Ectodermal cell (in vitro differentiated cells): ENCODE results near the gene AIFM3.

ENCODE experiments used
- H3K27ac ChIP-seq: 2 replicates; pipeline ENCODE4 v1.7.0; 2013; ENCODE audit warnings: mild to moderate bottlenecking, low read depth, low read length; ENCODE audit not compliant: insufficient read depth, poor library complexity, severe bottlenecking
- H3K27me3 ChIP-seq: 2 replicates; pipeline ENCODE4 v1.7.0; 2013; ENCODE audit warnings: mild to moderate bottlenecking, low read length; ENCODE audit not compliant: insufficient read depth, control insufficient read depth, poor library complexity, severe bottlenecking
- H3K36me3 ChIP-seq: one replicate; pipeline ENCODE4 v1.7.0; 2013; ENCODE audit warnings: low read length; ENCODE audit not compliant: control insufficient read depth, insufficient read depth
- H3K4me1 ChIP-seq: one replicate; pipeline ENCODE4 v1.7.0; 2013; ENCODE audit warnings: low read length; ENCODE audit not compliant: control insufficient read depth, insufficient read depth
- H3K4me3 ChIP-seq: 2 replicates; pipeline ENCODE4 v1.7.0; 2013; ENCODE audit warnings: low read depth, low read length, control low read depth; ENCODE audit not compliant: insufficient read depth
- H3K9me3 ChIP-seq: 2 replicates; pipeline ENCODE4 v1.7.0; 2013; ENCODE audit warnings: mild to moderate bottlenecking, low read length, moderate library complexity; ENCODE audit not compliant: control insufficient read depth
- WGBS, 2 experiments: methylation state at CpG; one replicate each; pipeline ENCODE4 v1.1.7; 2013; ENCODE audit warnings: missing lambda C conversion rate in 2 of 2; 5-methylcytosine and 5-hydroxymethylcytosine counted together

The AIFM3 gene

DNA sequence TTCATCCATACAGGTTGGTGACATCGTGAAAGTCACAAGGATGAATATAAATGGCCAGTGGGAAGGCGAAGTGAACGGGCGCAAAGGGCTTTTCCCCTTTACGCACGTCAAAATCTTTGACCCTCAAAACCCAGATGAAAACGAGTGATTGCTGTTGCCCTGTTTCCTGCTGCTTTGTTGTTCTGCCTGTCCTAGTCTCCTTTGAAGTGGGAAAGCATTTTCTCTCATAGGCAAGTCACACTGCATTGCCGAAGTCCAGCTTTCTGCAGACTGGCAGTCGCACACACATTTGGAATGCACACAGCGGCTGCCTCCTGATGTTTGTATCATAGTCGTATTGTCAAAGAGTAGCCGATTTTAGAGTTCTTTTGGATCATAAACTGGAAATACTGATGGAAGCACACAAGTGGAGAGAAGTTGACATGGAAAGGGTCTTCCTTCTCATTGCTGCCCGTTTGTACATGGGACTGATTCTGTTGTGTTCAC, 17.3 kb upstream of the AIFM3 start:
- WGBS, 2 experiments: 94% methylated on average over 13 of the region's 13 CpGs
- H3K4me1 ChIP-seq: peaks cover 9% of the 10 kb centered on the region
- H3K9me3 ChIP-seq: no peaks in the 10 kb centered on the region
- H3K36me3 ChIP-seq: peaks cover 31% of the 10 kb centered on the region
- H3K27me3 ChIP-seq: no peaks in the 10 kb centered on the region
- H3K27ac ChIP-seq: no peak overlapping the region
- no peak overlapping the region for H3K4me3 ChIP-seq

DNA sequence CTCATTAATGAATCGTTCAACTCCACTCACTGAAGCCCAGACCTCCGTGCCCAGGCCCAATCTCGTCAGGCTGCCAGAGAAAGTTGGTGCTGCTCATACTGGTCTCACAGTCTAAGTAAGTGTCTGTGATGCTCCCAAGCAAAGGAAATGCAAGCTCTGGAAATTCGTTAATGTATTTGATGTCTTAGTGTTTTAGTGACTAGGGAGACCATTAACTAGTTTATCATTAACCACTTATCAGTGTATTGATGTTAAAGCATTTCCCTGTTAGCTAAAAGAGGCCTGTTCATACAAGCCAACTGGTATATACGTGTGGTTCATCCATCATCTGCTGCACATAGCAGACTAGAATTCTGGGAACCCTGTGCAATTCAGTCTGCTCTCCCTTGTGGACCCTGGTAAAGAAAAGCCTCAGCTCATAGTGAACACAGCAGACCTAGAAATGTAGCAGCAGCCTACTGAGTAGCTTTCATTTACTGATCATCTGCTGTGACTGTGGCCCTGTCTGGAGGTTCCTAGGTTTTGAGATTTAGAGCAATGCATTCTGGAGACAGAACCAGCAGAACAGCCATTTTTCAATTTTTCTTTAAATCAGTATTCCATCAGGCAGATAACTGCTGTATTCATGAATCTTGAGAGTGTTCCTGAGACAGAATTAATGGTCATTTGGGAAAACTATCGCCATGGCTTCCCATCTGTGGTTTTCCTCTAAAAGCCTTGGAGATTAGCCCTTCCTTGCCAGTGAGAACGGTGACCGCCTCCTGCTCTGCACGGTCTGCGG, 15.7 kb upstream of the AIFM3 start:
- Histone ChIP-seq H3K36me3 (peaks cover 31% of the 10 kb centered on the region), H3K27ac (no peak overlapping the region)
- WGBS, 2 experiments: 95 to 96% methylated on average over 10 of the region's 10 CpGs

DNA sequence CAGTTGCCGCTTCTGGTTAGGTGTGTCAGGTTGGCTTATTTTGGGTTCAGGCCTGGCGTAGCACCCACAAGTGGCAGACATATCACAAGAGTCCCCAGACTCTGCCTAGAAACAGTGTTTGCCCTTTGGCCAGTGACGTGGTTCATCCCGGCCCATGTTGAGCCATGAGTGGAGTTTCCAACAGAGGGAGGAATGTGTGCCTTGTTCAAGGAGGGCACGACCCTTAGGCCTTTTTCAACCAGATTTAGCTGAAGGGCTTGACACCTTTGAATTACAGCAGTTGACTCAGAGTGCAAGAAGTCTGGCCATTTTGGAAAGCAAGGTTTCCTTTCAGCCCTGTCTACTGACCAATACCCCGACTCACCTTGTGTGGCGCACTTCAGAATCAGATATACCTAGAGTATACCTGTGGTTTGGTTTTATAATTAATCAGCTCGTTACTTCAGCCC, 15.1 kb upstream of the AIFM3 start:
- Histone ChIP-seq H3K36me3 (peaks cover 31% of the 10 kb centered on the region), H3K4me3 (no peak overlapping the region), H3K4me1 (peaks cover 9% of the 10 kb centered on the region), H3K9me3 (no peaks in the 10 kb centered on the region), H3K27me3 (peaks cover 13% of the 10 kb centered on the region), H3K27ac (peak overlapping the region; percentile 6)
- 90% methylated on average over 8 of the region's 8 CpGs for WGBS, 2 experiments

More for the DNA sequence above, 15.7 kb upstream of the AIFM3 start:
- no peaks in the 10 kb centered on the region for H3K9me3 ChIP-seq
- H3K27me3 ChIP-seq: peaks cover 7% of the 10 kb centered on the region
- H3K4me3 ChIP-seq: no peak overlapping the region
- peaks cover 9% of the 10 kb centered on the region for H3K4me1 ChIP-seq

DNA sequence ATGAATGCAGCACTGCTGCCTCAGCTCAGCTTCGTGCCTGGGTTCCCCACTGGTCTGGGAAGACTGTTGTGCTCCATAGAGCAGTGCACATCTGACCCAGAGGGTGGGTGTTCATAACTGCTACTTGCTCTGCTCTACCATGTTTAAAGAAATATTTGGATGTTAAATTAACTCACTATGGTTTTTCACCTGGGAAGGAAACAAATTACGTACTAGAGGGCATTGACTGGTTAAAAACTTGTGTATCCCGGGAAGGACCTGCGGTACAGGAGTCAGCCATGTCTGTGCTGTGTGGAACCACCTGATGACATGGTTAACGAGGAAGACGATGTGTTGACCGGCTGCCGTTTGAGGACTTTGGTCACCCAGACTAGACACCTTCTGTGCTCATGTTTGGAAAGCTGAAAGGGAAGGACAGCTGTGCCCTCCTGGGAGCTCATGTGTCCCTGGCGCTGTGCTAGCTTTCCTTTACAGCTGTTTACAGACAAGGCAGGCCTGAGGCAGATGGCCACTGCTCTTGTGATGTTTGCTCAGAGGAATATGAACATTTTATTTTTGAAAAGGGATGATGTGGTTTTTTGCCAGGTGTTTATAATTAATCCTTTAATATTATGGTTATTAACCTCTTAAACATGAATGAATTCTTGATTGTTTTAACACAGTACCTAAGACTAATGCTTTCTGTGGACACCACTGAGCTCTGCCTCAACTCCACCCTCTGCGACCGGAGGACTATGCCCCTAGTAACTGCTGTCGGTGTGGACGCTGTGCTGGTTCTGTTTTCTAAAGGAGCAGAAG, 14.3 kb upstream of the AIFM3 start:
- Histone ChIP-seq H3K27me3 (peaks cover 21% of the 10 kb centered on the region), H3K27ac (no peak overlapping the region), H3K36me3 (peaks cover 31% of the 10 kb centered on the region), H3K4me1 (peaks cover 12% of the 10 kb centered on the region), H3K4me3 (no peak overlapping the region), H3K9me3 (no peaks in the 10 kb centered on the region)
- 95% methylated on average over 13 of the region's 13 CpGs for WGBS, 2 experiments

DNA sequence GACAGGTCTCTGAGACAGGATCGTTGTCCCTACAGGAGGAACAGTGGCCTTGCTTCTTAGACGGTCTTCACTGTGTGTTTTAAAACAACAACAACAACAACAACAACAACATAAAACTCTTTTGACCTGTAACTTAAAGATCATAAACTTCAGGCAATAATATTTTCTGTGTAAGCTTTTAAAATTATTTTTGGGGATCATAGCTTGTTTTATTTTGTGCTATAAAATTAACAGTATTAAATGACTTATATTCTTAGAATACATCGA, 13.8 kb upstream of the AIFM3 start:
- Histone ChIP-seq H3K4me1 (peaks cover 15% of the 10 kb centered on the region), H3K27ac (no peak overlapping the region), H3K27me3 (peaks cover 26% of the 10 kb centered on the region), H3K4me3 (no peak overlapping the region), H3K9me3 (no peaks in the 10 kb centered on the region), H3K36me3 (peaks cover 31% of the 10 kb centered on the region)
- WGBS, 2 experiments: 93 to 98% methylated on average over 3 of the region's 3 CpGs

DNA sequence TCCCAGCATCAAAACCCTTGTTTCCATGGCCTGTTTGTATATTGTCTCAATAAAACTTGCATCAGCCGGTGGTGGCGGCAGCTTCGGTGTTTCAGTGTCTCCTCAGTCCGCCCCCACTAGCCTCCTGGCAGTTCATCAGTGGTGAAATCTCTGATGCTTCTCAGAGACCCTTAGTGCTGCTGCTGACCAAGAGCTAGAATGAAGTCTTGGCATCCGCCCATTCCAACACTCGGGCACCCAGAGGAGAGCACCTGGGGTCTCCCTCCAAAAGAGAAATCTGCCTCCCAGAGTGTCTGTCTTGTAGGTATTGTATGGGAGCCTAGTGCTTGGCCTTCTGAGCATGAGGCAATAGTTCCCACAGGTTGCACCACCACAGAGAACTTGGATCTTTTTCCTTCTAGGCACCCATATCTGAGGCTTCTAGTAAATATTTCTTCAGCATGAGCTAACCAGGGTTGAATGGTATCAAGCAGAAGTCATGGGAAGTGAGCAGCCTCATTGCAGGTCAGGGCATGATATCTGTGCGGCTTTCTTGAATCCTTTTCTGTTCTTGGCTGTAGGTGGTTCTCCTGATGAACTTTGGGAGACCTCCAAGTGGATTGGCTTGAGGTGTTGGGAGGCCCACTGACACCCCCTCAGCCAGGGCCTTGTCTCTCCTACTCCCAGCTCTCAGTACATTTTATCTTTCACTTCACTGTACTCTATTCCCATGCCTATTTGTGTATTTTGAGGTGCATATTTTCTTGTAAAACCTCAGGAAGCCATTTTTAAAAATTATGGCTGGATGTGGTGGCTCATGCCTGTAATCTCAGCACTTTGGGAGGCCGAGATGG, 13.2 kb upstream of the AIFM3 start:
- Histone ChIP-seq H3K36me3 (peaks cover 31% of the 10 kb centered on the region), H3K27me3 (peaks cover 32% of the 10 kb centered on the region), H3K9me3 (no peaks in the 10 kb centered on the region), H3K4me3 (no peak overlapping the region), H3K4me1 (peaks cover 15% of the 10 kb centered on the region), H3K27ac (no peak overlapping the region)
- 97 to 99% methylated on average over 8 of the region's 8 CpGs for WGBS, 2 experiments

DNA sequence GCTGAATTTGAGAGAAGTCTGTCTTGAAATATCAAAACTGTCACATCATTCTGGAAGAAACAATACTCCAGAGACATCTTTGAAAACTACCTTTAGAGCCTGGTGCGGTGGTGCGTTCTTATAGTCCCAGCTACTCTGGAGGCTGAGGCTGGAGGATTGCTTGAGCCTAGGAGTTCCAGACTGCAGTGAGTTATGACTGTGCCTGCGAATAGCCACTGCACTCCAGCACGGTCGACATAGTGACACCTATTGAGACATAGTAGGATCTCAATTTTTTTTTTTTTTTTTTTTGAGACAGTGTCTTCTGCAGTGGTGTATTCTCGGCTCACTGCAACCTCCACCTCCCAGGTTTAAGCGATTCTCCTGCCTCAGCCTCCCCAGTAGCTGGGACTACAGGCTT, 11.5 kb upstream of the AIFM3 start:
- peaks cover 29% of the 10 kb centered on the region for H3K36me3 ChIP-seq
- H3K4me1 ChIP-seq: peaks cover 15% of the 10 kb centered on the region
- H3K27me3 ChIP-seq: peaks cover 32% of the 10 kb centered on the region
- no peak overlapping the region for H3K27ac ChIP-seq
- H3K4me3 ChIP-seq: no peak overlapping the region
- H3K9me3 ChIP-seq: no peaks in the 10 kb centered on the region
- WGBS, 2 experiments: 79 to 81% methylated on average over 7 of the region's 7 CpGs

DNA sequence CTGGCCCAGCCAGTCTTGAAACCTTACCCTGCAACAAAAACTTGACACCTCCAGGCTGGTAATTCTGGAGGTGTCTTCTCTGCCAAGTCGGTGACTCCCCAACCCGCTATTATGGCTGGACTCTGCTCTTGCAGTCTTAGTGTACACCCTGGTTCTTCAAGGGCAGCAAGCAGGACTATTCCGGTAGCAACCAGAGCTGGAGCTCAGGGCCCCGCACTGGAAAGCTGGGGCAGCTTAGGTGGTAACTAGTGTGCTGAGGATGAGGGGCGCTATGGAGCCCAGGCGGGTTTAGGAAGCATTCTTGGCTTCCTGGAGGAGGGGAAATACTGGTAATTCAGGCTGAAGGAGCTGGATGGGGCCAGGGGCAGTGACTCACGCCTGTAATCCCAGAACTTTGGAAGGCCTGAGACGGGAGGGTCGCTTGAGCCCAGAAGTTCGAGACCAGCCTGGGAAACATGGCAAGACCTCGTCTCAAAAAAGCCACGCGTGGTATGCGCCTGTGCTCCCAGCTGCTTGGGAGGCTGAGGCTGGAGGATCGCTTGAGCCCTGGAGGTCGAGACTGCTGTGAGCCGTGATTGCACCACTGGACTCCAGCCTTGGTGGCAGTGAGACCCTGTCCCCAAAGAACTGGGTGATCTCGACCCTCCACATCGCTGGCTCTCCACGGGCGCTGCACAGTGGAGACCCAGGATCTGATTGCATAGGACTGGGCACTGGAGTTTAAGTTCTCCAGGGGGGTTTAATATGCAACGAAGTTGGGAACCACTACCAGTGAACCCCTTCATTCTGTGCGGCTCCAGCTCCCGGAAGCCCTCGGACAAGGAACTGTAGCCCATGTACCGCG, 10.6 kb upstream of the AIFM3 start:
- H3K27me3 ChIP-seq: peaks cover 32% of the 10 kb centered on the region
- H3K4me1 ChIP-seq: peaks cover 14% of the 10 kb centered on the region
- WGBS, 2 experiments: 37 to 41% methylated on average over 27 of the region's 27 CpGs
- peaks cover 24% of the 10 kb centered on the region for H3K36me3 ChIP-seq
- H3K4me3 ChIP-seq: peak overlapping the region; percentile 32
- H3K27ac ChIP-seq: no peak overlapping the region
- H3K9me3 ChIP-seq: no peaks in the 10 kb centered on the region

DNA sequence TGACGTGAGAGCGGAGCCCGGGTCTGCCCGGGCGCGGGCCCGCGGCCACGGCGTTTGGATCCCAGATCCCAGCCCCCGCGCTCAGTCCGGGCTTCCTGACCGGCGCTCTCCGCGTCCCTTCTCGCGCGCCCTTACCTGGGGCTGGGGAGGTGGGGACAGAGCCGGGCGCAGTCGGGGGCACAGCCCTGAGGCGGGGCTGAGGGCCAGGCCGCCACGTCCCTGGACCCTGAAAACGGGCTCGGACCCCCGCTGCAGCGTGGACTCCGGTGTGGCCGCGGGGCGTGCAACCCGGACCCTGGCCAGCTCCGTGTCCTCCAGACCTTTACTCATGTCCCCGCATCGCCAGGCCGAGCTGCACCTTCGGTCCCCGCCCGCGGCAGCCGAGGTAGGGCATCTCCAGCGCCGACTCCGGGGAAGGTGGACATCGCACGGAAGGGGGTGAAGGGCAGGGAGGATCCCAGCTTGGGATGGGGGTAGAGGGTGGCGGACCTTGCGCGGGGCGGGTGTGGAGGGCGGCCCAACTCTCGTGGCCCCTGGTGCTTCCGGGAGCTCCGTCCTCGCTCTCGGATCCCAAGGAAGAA, 9.9 kb upstream of the AIFM3 start:
- WGBS, 2 experiments: 2% methylated on average over 59 of the region's 59 CpGs
- H3K4me1 ChIP-seq: peaks cover 7% of the 10 kb centered on the region
- peak overlapping the region; percentile 32 for H3K4me3 ChIP-seq
- H3K36me3 ChIP-seq: peaks cover 18% of the 10 kb centered on the region
- no peaks in the 10 kb centered on the region for H3K9me3 ChIP-seq
- no peak overlapping the region for H3K27ac ChIP-seq
- H3K27me3 ChIP-seq: peaks cover 32% of the 10 kb centered on the region
